GM18873 (cell line): Measurements from ENCODE around the gene HOMER3.
"Not testable (repeated sequence)": the region's sequence is repeated elsewhere in the genome, so short reads cannot be mapped to it uniquely, and the experiment has no call there.

ENCODE experiments used
- ATAC-seq: cut with Tn5 transposase; IDR thresholded peaks from one replicate; pipeline ENCODE4 v1.9.1; 2021; ENCODE audit warnings: mild to moderate bottlenecking, moderate library complexity, moderate number of reproducible peaks; ENCODE audit not compliant: unreplicated experiment, low FRiP score

The HOMER3 gene

DNA sequence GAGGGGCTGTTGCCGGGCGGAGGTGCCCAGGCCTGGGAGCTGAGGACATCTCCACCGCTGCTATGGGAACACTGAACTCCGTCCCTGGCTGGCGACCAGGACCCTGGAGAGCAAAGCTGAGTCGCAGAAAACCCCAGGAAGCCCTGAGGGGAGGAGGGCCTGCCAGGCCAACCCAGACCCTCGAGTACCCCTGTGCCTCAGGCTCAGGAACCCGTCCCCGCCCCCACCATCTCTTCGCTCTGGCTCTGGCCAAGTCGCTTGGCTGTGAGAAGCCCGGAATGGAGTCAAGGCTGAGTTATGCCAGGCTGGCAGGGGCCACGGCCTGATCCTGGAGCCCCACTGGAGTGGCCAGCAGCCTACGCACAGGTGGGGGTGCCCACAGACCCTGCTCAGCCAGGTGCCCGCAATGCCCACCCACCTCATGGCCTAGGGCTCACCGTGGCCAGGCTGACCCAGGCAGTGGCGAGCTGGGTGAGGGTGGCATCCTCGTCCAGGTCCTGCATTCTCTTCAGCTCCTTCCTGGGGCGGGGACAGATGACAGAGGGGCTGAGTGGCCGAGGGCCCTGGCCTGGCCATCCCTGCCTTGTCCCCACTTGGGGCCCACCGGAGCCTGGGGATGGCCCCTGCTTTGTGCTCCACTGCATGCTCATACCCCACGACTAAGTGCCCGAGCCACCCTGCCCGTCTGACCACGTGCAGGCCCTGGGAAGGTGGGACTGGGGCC is 36.5 kb downstream of the HOMER3 start:
- no peak for ATAC-seq

DNA sequence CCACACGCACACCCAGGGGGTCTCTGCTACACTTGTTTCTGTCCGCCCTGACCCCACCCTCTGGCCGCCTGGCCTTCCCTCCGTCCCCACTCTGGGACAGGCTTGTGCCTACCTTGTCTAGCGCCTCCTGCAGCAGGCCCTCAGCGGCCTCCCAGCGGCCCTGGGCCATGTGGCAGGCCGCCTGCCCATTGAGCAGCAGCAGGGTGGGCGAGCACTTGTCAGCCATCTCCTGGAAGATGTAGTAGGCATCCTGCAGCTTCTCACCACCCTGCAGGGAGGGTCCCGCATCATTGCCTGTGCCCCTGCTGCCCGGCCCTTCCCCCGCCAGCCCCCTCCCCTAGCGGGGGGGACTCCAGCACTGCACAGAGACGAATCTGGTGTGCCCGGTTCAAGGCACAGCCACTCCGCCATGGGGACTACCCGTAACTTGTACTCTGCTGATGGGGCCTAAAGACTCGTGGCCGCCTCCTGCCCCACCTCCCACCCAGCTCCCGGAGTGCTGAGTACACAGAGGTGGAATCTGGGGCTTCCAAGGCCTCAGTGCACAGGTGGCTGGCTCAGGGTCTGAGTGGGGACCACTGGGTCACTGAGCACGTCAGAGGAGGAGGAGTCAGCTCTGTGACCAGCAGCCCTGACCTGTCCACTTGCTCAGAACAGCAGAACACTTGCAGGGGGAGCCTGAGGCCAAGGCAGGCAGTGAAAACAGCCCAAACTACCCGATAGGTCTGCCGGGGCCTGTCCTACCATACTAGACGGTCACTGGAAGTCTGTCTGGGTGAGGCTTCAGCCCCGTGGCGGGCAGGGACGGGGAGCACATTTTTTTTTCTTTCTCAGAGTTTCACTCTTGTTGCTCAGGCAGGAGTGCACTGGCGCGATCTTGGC is 37.6 kb downstream of the HOMER3 start:
- ATAC-seq: no peak

- not testable (repeated sequence) for ATAC-seq
Measured at GRCh38 chr19:18902519-18902918, 38.5 kb downstream of the HOMER3 start.

DNA sequence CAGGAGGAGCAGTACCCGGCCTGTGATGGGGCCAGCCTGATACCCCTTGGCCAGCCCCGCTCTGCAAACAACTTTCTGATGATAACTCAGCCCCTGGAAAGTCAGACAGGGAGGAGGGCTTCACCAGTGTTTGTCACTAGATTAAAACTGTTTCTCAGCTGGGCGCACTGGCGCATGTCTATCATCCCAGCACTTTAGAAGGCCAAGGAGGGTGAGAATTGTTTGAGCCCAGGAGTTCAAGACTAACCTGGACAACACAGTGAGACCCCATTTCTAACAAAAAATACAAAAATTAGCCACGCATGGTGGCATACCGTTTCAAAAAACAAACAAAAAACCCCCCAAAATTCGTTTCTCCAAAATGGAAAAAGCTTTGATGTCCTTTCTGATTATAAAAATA is 39.5 kb downstream of the HOMER3 start:
- no peak for ATAC-seq

DNA sequence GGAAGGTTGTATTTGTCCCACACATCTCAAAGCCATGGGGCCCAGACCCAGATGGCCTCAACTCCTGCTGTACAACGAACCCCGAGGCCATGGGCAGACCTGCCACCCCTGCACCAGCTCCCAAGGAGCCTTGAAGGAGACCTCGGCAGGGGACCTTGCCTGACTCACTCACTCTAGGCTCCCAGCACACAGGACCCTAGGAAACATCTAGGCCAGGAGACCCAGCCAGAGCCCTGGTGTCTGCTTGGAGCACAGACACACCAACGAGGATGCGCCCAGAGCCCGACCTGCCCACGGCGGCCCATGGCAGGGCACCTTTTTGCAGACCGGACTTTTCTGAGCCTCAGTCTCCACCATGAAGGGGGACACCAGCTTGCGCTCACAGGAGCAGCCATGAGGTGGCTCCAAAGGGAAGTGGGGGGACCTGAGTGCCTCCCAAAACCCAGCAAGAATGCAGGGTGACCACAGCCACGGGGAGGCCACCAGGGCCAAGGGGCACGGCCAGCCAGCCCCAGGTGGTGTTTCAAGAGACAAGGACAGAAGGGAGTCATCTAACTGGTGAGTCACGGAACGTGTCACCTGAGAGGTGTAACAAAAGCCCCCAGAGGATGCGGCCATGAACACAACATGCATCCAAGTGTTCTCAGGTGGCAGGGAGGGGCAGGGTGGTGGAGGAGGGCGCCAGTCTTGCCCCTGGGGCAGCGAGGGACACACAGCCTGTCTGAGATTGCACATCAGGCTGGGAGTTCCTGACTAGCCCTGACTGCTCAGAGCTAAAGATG is 40.1 kb downstream of the HOMER3 start:
- ATAC-seq: no peak

DNA sequence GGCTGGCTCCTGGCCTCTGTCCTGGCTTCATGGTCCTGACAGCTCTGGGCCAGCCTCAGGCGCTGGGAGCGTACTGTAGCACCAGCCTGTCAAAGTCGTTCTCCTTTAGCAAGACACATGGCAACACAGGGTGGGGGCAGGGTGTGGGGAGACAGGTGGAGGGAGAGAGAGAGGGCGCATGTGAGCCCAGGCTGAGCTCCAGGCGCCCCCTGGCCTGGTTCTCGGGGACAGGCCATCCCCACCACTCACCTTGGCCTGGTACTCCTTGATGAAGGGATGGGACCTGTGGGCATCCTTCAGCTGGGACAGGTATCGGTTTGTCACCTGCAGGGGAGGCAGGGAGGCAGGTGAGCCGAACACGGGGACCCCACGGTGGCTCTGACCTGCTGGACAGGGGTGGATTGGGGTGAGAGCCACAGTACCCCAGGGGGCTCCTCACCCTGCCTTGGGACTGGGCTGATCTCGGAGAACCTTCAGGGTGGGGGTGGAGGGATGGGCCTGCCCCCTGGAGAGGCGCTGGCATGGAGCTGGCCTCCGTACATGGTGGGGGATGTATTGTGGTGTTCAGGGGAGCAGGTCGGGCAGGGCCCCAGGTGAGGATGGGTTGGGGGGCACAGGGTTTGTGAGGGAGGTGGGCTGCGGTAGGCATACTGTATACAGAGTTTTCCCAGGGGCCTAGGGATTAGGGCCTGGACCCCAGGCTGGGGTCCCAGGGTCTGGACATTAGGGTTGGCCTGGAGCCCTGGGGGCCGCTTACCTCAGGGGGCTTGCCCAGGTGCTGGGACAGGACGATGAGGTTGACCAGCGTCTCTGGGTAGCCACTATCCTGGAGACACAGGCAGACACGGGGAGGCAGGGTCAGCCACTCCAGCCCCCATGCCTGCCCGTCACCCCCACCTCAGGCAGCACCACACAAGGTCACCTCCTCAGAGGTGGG is 41.1 kb downstream of the HOMER3 start:
- no peak for ATAC-seq

GRCh38 chr19:18898607-18899408 is 42.2 kb downstream of the HOMER3 start:
- no peak for ATAC-seq

- no peak for ATAC-seq
Measured at GRCh38 chr19:18898081-18898606, 42.9 kb downstream of the HOMER3 start.

DNA sequence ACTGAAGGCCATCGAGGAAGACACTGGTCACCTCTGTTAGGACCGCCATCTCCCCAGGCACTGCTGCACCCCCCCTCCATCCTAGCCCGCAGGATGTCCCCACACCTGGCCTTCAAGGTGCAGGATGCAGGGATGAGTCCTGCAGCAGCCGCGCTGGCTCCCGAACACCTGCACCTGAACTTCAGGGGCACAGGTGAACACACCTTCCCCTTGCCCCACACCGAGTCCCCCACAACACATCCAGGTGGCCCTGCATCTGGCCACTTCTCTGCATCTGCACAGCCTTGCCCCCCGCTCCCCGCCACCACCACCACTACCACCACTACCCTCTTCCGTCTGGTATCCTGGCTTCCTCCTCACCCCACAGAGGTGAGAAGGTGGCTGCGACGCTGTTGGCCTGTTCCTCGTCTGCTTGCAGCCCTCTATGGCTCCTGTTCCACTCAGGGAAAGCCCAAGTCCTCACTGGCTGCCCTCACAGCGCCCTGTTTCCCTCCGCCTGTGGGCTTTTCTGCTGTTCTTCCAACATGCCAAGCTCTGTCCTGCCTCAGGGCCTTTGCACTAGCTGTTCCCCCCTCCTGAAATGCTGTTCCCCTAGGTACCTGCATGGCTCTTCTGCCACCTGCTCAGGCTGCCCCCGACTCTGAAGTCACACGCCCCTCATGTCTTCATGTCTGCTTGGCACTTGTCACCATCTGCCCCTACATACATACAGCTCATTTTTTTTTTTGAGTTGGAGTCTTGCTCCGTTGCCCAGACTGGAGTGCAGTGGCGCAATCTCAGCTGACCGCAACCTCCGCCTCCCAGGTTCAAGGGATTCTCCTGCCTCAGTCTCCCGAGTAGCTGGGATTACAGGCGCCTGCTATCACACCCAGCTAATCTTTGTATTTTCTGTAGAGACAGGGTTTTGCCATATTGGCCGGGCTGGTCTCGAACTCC is 43.7 kb downstream of the HOMER3 start:
- no peak for ATAC-seq

DNA sequence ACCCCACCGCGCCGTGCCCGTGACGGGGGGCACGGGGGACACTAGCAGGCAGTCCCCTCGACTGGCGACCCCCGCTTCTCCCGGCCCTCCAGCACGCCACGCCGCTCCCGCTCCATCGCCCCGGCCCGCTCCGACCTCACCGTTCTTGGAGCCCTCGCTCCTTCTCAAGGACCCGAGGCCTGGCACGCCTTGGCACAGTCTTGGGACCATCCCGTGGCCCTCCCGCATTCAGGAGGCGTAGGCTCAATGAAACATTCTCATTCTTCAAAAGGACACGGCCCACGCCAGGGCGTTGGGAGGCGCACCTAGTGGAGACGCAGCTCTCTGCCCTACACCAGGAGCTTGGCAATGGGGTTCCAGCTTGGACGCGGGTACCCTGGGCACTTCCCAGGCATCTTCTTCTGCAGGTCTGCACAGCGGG is 44.6 kb downstream of the HOMER3 start:
- ATAC-seq: no peak

DNA sequence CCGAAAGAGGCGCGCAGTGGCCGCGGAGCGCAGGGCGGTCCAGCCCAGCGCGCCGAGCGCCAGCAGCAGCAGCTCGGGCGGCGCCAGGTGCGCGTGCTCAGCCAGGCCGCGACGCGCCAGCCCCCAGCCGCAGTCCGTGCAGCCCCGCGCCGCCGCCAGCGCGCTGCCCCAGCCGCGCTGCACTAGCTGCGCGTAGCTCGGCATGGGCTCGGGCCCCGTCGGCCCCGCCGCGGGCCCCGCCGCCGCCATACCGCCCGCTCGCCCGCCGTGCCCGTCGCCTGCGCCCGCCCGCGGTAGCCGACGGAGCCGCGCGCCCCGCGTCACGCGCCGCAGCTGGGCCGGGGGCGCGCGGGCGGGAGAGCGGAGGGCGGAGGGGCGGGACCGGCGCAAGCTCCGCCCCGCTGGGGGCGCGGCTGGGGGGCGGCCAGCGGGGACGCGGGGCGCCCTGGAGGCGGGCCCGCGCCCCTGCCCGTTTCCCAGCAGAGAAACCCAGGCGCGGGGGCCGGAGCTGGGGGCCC is 45.1 kb downstream of the HOMER3 start, which contains the start of gene CERS1:
Gene CERS1, minus strand, starts transcription at position 335 of the 518 bp plus-strand sequence. Its CDS starts 86 bp downstream, at position 249.
- no peak for ATAC-seq

- no peak for ATAC-seq
Measured at GRCh38 chr19:18895038-18895823, 45.8 kb downstream of the HOMER3 start.

GRCh38 chr19:18894254-18895037 is 46.6 kb downstream of the HOMER3 start:
- ATAC-seq: no peak

- ATAC-seq: no peak
Measured at GRCh38 chr19:18893587-18894253, 47.3 kb downstream of the HOMER3 start.
